Upper lobe of left lung (tissue), 4 donors: ENCODE measurements around the gene SHROOM2.

Experiments used
- POLR2AphosphoS5 ChIP-seq, 2 donors: sonication (generic); formaldehyde crosslinking; IDR thresholded peaks; one replicate each; pipeline ENCODE4 v1.5.1; 2017; ENCODE audit warnings: antibody characterized with exemption in 2 of 2
- TF ChIP-seq, protein P1 (sequence below), 6 experiments: fragments of 450-650 bp in 4 of 6; fragments of 200-600 bp in 2 of 6; sonication (generic) in 2 of 6; IDR thresholded peaks; one replicate each; pipeline ENCODE4 v1.5.1; 2016 to 2019; ENCODE audit warnings: antibody characterized with exemption in 6 of 6

GRCh38 chrX:9802737-9803136 lies 16.5 kb downstream of the SHROOM2 start:
- TF ChIP-seq, protein P1, sequence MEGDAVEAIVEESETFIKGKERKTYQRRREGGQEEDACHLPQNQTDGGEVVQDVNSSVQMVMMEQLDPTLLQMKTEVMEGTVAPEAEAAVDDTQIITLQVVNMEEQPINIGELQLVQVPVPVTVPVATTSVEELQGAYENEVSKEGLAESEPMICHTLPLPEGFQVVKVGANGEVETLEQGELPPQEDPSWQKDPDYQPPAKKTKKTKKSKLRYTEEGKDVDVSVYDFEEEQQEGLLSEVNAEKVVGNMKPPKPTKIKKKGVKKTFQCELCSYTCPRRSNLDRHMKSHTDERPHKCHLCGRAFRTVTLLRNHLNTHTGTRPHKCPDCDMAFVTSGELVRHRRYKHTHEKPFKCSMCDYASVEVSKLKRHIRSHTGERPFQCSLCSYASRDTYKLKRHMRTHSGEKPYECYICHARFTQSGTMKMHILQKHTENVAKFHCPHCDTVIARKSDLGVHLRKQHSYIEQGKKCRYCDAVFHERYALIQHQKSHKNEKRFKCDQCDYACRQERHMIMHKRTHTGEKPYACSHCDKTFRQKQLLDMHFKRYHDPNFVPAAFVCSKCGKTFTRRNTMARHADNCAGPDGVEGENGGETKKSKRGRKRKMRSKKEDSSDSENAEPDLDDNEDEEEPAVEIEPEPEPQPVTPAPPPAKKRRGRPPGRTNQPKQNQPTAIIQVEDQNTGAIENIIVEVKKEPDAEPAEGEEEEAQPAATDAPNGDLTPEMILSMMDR (IDR thresholded peaks at IDR 0.05) = no peak
- TF ChIP-seq POLR2AphosphoS5 (IDR thresholded peaks at IDR 0.05) = no peak
